Esophagus squamous epithelium (tissue), 4 donors: ENCODE measurements around the gene SNX10.

Experiments
- CTCF ChIP-seq, 6 experiments: fragments of 450-650 bp in 4 of 6; fragments of 200-600 bp in 2 of 6; sonication (generic) in 2 of 6; IDR thresholded peaks; one replicate each; pipeline ENCODE4 v1.5.1; 2016 to 2019; ENCODE audit warnings: antibody characterized with exemption in 6 of 6, mild to moderate bottlenecking in 4 of 6, moderate library complexity in 4 of 6
- POLR2A ChIP-seq, 4 donors: fragments of 450-650 bp; IDR thresholded peaks; one replicate each; pipeline ENCODE4 v1.6.1; 2017; ENCODE audit warnings: antibody characterized with exemption in 4 of 4, mild to moderate bottlenecking in 4 of 4, moderate library complexity in 3 of 4

DNA sequence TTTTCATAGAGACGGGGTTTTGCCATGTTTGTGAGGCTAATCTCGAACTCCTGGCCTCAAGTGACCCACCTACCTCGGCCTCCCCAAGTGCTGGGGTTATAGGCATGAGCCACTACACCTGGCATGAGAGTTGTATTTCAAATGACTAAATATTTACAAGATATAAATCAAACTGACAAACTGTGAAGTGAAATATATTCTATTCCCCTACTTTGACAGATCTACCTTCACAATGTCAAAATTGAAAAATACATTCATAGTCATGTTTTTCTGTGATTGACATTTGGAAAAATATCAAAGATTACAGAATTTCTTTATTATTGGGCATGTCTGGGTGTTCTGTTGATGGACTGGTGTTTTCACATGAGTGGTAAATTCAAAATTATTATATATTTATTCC is 16.4 kb upstream of the SNX10 start:
- no peak for TF ChIP-seq POLR2A (IDR thresholded peaks at IDR 0.05)
- no peak for TF ChIP-seq CTCF (IDR thresholded peaks at IDR 0.05)
